ENCODE data around the gene BDH1.
"Not testable (repeated sequence)": the region's sequence is repeated elsewhere in the genome, so short reads cannot be mapped to it uniquely, and the experiment has no call there.

The BDH1 gene

GRCh38 chr3:197578376-197578775 is 22.6 kb upstream of the BDH1 start:
- in situ Hi-C loops (cut with MboI; ENCODE audit: low sequenced_read_pairs): no loop called here

GRCh38 chr3:197577366-197578074 is 21.8 kb upstream of the BDH1 start:
- in situ Hi-C loops (cut with MboI; ENCODE audit: low sequenced_read_pairs): no loop called here

GRCh38 chr3:197576838-197577237 is 21.1 kb upstream of the BDH1 start:
- in situ Hi-C loops (cut with MboI; ENCODE audit: low sequenced_read_pairs): no loop called here

GRCh38 chr3:197575362-197575761 is 19.6 kb upstream of the BDH1 start:
- in situ Hi-C loops (cut with MboI; ENCODE audit: low sequenced_read_pairs): no loop called here

- in situ Hi-C loops (cut with MboI; ENCODE audit: low sequenced_read_pairs): not testable (repeated sequence)
Measured at GRCh38 chr3:197574396-197574991, 18.7 kb upstream of the BDH1 start.

- in situ Hi-C loops (cut with MboI; ENCODE audit: low sequenced_read_pairs): no loop called here
Measured at GRCh38 chr3:197573048-197573767, 17.4 kb upstream of the BDH1 start.

- in situ Hi-C loops (cut with MboI; ENCODE audit: low sequenced_read_pairs): not testable (repeated sequence)
Measured at GRCh38 chr3:197571880-197572172, 16.1 kb upstream of the BDH1 start.

DNA sequence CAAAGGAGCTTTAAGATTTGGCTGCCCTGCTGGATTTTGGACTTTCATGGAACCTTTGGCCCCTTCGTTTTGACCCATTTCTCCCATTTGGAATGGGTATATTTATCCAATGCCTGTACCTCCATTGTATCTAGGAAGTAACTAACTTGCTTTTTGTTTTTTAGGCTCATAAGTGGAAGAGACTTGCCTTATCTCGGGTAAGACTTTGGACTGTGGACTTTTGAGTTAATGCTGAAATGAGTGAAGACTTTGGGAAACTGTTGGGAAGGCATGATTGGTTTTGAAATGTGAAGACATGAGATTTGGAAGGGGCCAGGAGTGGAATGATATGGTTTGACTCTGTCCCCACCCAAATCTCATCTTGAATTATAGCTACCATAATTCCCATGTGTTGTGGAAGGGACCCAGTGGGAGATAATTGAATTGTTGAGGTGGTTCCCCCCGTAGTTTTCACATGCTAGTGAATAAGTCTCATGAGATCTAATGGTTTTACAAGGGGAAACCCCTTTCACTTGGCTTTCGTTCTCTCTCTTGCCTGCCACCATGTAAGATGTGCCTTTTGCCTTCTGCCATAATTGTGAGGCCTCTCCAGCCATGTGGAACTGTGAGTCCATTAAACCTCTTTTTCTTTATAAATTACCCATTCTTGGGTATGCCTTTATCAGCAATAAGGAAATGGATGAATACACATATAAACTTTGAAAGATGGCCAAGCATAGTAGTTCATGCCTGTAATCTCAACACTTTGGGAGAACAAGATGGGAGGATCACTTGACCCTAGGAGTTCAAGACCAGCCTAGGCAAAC is 15.5 kb upstream of the BDH1 start:
- in situ Hi-C loops (cut with MboI; ENCODE audit: low sequenced_read_pairs): not testable (repeated sequence)

GRCh38 chr3:197569433-197569832 is 13.7 kb upstream of the BDH1 start:
- in situ Hi-C loops (cut with MboI; ENCODE audit: low sequenced_read_pairs): not testable (repeated sequence)

DNA sequence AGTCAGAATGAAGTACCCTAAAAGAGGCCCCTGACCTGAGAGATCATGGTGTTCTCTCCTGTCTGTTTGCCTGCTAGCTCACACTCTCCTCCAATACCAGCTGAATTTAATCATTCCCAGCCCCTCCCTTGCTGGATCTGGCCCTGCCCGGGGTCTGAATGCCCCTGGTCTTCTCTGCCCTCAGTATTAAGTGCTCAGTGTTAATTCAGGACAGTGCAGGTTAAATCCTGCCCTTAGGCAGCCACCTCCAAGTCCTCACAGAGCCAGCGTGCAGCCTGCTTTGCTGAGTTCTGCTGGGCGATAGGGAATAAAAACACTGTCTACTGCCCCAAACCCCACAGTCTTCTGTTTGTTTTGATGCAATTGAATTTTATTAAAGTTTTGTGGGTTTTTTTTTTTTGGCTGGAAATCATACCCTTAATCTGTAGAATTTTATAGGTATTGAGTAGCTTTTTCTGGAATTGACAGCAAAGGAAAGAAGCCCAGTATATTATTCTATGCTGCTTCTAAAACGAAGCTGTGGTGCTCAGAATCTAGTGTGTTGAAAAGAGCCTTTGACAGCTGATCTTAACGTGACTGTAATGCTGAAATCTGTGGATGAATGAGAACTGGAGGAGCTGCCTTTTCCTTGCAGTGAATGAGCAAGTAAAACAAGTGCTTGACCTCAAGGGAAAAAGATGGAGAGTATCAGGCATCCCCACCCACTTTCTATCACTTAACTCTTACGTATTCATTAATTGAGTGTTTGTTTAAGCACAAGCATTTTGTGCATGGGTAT is 12.3 kb upstream of the BDH1 start:
- in situ Hi-C loops (cut with MboI; ENCODE audit: low sequenced_read_pairs): no loop called here

DNA sequence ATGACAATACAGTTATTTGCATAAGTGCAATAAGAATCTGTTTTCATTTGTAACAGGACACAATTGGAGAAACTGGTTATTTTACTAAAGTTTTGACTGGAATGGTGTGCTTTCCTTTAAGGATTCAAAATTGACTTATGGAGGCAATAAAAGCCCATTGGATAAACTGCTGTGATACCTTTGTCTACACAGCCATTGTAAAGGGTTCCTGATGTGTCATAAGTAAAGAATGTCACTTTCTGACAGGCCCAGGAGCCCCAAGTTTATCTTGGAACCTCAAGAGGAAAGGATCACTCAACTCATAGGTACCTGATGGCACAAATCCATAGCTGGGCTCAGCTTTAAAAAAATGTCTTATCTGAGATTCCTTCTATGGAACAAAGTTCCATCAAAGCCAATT is 10.4 kb upstream of the BDH1 start:
- in situ Hi-C loops (cut with MboI; ENCODE audit: low sequenced_read_pairs): not testable (repeated sequence)

DNA sequence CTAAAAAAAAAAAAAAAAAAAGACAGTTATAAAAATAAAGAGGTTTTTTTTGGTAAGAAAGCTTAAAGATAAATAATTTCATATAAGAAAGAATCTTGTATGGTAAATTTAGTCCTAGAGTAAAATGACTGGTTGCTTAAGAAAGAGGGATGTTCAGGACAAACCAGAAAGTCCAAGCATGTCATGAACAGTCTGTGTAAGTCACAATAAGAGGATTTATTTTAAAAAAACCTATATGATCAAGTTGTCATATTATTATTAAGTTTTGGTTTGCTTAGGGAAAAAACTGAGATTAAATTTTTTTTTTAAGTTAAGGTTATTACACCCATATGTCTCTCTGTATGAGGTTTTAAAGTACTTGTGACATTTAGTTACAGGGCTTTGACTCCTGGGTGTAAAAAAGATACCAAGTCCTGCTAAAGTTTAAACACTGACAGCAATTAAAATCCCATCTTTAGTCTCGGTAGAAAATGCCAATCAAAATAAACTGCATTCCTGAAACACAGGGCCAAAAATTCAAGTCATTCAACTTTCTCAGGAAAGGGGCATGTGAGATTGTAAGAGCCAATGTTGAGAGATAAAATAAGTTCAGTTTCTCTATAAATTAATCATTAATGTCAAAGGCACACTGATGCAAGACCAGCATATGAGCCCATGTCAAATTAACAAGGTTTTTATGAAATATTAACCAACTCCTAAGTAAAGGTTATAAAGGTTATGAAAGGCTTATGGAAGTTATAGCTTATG is 8.5 kb upstream of the BDH1 start:
- in situ Hi-C loops (cut with MboI; ENCODE audit: low sequenced_read_pairs): no loop called here

GRCh38 chr3:197562398-197563251 is 6.9 kb upstream of the BDH1 start:
- in situ Hi-C loops (cut with MboI; ENCODE audit: low sequenced_read_pairs): no loop called here

- in situ Hi-C loops (cut with MboI; ENCODE audit: low sequenced_read_pairs): no loop called here
Measured at GRCh38 chr3:197561926-197562325, 6.2 kb upstream of the BDH1 start.

- in situ Hi-C loops (cut with MboI; ENCODE audit: low sequenced_read_pairs): no loop called here
Measured at GRCh38 chr3:197559651-197560050, 3.9 kb upstream of the BDH1 start.

DNA sequence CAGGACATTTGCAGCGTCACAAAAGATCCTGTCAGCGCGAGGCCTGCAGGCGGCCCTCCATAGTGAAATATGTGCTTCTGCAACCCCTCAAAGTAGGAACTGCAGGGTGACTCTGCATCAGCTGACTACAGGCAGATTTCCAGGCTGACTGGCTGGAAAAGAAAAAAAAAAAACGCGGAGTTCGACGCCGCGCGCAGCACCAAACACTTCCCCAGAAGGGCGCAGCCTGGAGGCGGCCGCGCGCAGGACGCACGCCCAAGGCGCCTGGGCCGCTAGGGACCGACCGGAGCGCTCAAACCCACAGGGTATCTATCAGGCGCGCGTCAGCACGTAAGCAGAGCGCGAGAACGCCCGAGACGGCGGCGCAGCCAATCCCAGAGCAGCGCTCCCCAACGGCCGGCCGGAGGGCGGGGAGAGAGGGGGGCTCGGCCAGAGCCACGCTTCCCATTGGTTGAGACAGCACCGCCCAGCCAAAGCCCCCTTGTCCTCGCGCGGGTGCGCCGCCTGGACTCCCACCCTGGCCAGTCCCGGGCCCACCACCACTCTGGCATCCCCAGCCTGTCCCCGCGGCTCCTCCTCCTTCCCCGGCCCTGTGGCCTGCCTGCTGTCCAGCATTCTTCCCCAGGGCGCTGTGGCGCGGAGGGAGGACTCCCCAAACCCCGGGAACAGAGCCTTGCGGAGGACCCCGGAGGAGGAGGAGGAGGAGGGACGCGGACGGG is 1.0 kb downstream of the BDH1 start:
- in situ Hi-C loops (cut with MboI; ENCODE audit: low sequenced_read_pairs): no loop called here

- in situ Hi-C loops (cut with MboI; ENCODE audit: low sequenced_read_pairs): no loop called here
Measured at GRCh38 chr3:197554196-197554561, 1.6 kb downstream of the BDH1 start.

DNA sequence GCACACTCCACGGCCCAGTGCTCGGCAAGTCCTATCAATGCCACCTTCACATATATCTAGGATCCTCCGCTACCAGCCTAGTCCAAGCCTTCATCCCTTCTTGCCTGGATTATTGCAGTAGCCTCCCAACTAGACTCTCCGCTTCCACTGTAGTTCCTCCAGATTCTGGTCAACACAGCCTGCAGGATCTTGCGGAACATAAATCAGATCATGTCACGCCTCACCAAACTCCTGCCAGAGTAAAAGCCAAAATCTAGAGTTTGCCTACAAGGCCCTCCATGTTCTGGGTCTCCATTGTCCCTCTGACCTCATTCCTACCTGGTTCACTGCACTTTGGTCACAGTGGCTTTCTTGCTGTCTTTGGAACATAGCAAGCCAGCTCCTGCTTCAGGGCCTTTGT is 3.6 kb downstream of the BDH1 start:
- in situ Hi-C loops (cut with MboI; ENCODE audit: low sequenced_read_pairs): no loop called here

DNA sequence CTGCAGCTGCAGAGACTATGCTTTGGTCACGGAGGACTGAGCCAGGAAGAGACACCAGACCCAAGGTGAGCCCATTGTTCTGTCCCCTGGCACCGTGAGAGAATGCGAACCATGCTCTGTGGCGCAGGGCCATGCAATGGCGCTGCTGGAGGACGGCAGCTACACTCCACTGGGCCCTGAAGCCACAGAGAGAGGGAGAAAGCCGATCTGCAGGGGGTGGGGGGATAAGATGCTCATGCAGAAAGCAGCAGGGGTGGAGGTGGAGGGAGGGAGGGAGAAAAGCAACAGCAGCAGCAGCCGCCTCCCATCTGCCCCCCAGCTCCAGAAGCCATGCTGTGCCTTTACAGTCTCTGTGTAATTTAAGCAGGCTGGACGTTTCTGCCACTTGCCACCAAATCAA is 5.3 kb downstream of the BDH1 start:
- in situ Hi-C loops (cut with MboI; ENCODE audit: low sequenced_read_pairs): no loop called here

Data from HL-60/S4 treated with retinoic acid at 250 ng/mL for 4 days and 3 days (cell line).